ENCODE measurements around the gene ESR2.
"Not testable (repeated sequence)": the region's sequence is repeated elsewhere in the genome, so short reads cannot be mapped to it uniquely, and the experiment has no call there.

The ESR2 gene

DNA sequence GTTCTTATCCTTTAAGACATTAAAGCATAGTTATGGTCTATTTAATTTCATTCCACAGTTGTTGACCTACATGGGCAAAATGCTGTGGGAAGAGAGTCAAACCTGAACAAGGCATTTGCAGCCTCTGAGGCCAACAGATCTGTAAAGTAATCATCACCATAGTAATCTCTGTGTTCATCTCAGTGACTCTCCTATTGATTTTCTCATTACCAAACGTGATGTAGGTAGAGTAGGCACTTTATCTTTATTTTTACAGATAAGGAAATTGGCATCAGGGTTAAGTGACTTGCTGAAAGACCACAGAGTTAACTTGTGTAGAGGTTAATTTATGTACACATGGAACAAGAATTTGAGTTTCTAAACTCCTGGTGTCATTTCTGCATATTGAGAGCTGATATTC, 203.0 kb downstream of the ESR2 start:
- DNase-seq (ENCODE audit: low spot score) = peak; percentile 16

DNA sequence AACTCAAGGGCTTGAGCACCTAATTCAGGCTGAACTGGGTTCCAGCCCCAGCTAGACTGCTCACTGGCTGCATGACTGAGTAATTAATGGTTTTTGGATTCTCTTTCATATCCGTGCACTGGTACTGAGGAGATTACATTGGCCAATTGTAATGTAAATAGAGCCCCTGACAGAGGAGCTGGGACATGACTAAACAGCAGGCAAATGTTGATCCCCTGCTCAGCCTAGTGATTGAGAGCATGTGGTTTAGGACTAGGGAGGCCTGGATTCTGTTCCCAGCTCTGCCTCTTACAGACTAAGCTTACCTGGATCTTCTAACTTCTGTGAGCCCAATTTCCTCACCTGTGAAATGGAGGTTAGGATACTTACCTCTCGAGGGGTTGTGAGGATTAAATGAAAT, 204.3 kb downstream of the ESR2 start:
- DNase-seq (ENCODE audit: low spot score) = no peak

DNA sequence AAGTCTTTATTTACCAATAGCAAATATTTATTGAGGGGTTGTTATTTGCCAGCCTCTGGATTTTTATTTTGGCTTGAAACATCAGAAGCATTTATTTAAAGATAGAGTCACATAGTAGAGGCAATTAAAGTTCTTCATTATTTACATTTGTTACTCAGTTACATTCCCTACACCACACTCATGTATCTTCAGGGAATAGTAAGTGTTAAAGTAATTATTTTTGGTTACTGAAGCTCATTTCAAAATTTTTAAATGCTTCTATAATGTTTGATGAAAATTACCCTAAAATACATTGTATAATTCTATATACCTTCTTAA, 205.6 kb downstream of the ESR2 start:
- DNase-seq (ENCODE audit: low spot score) = no peak

DNA sequence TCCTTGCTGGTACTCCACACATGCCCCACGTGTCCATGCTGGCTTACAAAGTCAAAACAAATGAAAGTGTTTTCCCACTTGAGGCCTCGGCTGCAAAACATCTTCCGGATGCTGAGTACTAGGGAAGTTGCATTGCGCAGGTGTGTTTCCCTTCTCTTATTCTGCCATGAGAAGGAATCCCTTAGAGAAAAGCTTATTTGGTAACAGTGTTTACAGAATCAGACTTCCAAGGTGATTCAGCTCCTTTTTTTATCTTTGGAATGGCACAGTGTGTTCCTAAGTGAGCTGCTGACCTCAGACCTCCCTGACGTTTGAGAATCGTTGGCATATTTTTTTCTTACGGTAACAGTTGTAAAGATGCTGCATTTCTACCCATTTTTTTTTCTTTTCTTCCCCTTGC, 211.3 kb downstream of the ESR2 start:
- DNase-seq (ENCODE audit: low spot score) = no peak

DNA sequence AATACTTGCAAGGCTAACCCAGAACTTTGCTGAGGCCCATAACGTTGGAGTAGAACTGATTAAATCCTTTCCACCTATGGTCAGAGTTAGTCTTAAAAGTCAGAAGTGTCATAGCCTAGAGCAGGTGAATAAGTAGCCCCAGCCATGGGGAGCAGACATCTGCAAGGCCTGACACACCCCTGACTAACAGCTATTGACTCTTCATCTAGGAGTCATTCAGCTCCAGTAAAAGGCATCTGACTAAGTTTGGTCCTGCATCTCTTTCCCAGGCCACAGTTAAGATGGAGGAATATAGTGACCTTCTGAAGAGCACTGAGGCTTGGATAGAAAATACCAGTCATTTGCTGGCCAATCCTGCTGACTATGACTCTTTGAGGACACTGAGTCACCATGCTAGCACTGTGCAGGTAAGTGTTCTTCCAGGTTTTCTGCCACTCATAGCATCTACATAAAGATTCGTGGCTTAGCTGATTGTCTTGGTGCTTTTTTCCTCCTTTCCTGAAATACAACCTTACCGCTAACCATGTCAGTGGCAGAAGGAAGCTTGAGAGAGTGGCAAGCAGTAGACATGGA, 212.9 kb downstream of the ESR2 start:
- no peak for DNase-seq (ENCODE audit: low spot score)

DNA sequence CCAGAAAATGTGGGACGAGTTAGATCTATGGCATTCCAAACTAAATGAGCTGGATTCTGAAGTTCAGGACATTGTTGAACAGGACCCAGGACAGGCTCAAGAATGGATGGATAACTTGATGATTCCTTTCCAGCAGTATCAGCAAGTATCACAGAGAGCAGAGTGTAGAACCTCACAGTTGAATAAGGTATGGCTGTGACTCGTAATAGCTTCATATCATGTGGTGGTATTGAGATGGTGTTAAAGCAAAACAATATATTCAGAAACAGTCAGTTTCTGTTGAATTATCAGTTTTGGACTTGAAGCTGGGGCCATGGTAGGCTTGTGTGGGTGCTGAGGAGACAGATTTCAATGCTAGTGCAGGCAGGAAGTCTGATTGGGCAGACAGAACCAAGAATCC, 213.7 kb downstream of the ESR2 start:
- no peak for DNase-seq (ENCODE audit: low spot score)

DNA sequence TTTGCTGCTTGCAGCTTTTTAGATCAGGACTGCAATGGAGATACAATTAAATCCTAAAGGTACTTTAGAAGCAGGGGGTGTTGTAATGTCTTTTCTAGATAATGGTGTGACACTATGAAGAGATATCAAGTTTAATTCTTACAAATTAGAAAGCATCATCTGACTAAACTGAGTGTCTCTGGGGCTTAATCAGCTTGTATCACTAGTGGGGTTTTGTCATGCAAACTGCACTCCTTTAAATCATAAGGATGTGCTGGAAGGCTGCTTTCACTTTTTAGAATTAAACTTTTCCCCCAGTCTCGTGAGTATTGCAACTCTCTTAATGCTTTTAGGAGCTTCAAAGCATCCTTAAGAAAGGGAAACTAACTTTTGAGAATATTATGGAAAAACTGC, 218.6 kb downstream of the ESR2 start:
- DNase-seq (ENCODE audit: low spot score) = no peak

DNA sequence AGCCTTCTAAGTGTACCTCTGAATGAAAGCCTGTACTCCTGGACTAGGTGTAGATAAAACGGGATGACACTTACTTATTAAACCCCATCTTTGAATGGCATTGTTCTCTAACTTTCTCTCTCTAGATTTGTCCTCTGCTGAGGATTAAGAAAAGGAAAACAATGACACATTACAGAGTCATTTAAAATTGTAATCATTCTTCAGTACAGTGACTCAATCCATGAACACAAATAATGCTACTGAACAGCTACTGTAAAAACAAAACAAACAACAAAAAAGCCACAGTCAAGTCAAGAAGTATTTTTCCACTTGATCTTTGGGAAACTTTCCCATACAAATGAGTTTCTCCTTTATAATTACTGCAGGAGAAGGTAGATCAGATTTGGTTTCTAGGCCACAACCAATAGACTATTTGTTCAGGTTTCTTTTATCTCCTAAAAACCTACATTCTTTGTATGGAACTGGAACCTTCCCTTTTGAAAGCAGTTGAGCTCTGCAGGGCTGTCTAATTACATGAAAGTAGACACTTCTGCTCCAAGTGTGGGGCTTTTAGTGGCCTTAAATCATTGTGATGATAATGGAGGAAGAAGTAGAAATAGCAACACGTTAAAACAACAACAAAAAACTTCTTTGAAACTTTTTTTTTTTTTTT, 219.1 kb downstream of the ESR2 start:
- no peak for DNase-seq (ENCODE audit: low spot score)

DNA sequence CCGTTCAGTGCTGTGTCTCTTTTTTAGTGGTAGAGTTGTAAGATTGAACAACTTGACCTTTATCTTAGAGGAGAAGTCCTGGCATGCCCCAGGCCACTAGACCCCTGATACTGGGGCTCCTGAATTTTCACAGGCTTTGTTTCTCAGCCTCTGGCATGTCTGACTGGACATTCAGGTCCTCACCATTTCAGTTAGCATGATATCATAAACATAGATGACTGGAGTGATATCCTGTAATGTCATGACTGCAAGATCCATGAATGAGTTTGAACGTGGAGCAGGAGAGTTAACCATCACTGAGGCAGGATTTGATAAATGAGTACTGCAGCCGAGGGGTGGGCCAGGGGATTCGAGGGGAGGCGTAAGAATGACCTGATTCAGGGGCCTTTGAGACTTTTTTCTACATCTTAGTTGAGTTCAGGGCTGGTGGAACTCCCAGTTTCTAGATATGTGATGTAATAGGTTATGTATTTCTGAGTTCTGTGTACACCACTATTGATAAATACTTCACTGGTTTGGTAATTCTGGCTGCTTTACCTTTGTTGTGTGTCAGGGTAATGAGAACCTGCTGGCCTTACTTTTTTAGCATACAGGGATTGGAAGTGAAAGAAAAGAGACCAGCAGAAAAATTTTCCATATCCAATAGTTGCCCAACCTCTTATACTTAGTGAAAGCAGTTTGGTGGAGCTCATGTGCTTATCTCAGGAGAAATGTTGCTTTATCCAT, 224.4 kb downstream of the ESR2 start:
- DNase-seq (ENCODE audit: low spot score) = no peak

DNA sequence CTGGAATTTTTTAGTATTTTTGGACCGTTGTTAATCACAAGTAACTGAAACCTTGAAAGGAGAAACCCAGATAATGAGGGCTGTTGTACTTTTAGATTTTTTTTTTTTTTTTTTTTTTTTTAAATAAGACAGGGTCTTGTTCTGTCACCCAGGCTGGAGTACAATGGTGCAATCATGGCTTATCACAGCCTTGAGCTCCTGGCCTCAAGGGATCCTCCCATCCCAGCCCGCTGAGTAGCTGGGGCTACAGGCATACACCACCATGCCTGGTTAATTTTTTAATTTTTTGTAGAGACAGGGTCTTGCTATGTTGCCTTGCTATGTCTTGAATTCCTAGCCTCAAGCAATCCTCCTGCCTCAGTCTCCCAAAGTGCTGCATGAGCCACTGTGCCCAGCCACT, 229.7 kb downstream of the ESR2 start:
- no peak for DNase-seq (ENCODE audit: low spot score)

DNA sequence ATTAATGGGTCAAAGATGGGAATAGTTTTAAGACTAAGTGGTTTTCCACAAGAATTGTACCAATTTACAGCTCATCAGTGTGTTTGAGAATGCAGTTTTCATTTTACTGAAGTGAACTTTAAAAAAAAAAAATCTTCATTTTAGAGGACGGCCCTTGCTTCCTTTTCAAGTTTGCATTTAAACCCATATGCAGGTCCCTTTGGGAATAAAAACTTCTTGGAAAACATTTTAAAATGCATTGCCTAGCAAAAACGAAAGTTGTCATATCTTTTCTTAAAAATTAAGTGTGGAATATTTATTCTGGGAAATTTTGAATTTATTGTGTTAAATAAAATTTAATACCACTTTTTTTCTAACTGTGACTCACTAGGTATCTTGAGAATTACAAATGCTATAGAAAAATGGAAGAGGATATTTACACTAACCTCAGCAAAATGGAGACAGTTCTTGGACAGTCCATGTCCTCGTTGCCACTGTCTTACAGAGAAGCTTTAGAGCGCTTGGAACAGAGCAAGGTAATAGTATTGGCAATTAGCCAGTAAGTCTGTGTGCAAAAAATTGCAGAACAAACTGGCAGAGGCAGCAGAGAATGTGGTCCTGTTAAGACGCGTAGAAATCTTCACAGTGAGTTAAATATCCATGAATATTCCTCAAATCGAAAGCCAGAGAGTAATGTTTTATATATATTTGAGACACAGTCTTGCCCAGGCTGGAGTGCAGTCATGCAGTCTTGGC, 231.6 kb downstream of the ESR2 start:
- no peak for DNase-seq (ENCODE audit: low spot score)

DNA sequence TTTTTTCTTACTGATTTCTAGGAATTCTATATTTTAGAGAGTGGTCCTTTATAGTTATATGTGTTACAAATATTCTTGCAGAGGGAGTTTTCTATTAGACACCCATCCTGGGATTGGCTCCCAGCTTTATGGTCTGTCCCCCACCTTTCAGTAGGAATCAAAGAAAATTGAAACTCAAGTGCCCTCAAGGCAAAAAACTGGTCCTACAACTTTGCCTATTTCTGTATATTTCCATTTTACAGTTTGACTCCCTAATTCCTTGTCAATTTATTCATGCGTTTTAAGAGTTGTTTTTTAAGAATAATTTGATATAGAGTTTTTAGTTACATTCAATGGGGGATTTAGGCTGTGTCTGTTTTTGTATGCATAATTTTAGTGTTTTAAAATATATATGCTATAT, 232.5 kb downstream of the ESR2 start:
- no peak for DNase-seq (ENCODE audit: low spot score)

DNA sequence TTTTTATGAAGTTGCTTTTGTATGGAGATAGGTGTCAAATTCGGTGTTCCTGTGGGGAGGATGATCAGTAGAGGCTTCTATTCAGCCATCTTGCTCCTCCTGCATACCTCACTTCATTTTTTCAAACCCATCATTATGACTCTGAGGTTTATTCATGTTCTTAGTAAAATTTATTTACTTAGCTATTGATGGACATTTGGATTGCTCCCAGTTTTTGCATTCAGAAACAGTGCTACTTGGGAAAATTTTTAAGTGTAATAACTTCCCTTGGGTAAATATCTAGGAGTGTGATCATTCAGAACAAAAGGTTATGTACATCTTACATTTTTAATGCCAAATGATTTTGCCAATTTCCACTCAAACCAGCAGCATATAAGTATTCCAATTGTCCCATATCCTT, 233.1 kb downstream of the ESR2 start:
- DNase-seq (ENCODE audit: low spot score) = no peak

DNA sequence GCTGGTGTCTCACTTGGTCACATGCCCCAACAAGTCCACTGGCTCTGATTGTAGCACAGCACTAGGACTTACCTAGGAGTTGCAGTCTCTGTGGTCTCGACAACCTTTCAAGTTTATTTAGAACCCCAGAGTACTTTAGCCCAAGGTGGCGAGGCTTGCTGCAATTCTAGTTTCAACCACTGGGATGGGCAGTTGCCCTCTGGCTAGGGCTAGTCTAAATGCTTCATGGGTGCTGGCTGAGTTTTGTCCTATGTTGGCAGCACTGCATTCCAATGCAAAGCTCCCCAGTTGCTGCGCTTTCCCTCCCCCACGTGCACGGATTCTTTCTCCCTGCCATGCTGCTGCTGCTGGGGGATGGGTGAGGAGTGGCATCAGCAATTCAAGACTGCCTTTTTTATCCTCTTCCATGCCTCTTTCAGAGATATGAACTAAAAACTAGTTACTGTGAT, 233.5 kb downstream of the ESR2 start:
- peak; percentile 2 for DNase-seq (ENCODE audit: low spot score)

DNA sequence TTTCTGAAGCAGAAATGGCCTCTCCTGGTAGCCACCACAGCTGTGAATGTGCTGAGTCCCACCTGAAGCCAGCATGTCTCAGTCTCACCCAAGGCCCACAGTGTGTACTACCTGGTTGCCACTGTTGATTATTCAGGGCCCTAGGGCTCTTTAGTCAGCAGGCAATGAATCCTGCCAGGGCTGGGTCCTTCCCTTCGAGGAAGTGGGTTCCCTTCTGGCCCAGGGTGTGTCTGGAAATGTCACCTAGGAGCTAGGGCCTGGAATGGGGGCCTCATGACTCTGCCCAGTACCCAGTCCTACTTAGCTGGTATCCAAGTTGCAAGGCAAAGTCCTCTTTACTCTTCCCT, 234.0 kb downstream of the ESR2 start:
- no peak for DNase-seq (ENCODE audit: low spot score)

DNA sequence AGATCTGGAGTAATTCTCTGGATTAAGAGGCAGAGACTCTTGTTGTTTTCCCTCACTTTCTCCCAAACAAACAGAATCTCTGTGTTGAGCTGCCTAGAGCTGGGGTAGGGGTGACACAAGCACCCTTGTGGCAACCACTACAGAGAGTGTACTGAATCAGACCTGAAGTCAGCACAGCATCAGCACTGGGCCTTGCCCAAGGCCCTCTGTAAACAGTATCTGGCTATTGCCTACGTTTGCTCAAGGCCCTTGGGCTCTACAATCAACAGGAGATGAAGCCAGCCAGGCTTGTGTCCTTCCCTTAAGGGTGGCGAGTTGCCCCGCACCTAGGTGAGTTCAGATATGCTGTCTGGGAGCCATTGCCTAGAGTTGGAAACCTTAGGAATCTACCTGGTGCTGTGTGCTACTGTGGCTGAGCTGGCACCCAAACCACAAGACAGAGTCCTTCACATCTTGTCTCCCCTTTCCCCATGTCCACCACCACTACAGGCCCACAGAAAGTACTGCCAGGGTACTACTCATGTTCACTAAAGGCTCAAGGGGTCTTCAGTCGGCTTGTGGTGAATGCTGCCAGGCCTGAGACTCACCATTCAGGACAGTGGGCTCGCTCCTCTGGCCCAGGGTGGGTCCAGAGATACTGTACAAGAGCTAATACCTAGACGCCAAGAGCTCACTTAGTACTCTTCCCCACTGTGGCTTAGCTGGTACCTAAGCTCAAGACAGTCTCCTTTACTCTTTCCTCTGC, 234.5 kb downstream of the ESR2 start:
- DNase-seq (ENCODE audit: low spot score) = no peak

DNA sequence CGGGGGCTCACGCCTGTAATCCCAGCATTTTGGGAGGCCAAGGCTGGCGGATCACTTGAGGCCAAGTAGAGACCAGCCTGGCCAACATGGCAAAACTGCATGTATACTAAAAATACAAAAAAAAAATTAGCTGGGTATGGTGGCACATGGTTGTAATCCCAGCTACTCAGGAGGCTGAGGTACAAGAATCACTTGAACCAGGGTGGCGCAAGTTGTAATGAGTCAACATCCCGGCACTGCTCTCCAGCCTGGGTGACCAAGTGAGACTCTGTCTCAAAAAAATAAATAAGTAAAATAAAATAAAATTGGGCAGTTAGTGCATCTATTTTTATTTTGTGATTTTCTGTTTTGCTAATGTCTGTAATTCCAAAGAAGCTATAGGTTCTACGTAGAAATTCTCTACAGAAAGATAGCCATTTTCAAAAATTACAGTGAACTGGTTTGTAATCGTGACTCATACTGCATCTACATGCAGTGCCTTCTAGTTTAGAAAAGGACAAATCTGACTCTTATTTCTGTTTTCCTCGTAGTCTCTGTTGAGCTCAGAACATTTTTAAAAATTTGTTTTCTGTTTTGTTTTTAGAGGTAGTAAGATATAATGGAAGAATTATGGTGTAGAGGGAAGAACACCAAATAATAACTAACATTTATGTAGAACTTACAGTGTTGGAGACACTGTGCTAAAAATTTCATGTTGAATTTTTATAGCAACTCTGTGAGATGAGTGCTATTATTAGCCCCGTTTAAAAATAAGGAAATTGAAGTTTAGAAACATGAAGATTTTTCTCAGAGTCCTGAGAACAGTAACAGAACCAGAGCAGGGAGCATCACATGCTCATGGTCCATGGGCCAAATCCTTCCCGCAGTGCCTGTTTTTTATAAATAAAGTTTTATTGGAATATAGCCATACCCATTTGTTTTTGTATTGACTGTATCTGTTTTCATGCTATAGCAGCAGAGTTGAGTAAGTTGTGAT, 240.2 kb downstream of the ESR2 start:
- DNase-seq (ENCODE audit: low spot score) = no peak

DNA sequence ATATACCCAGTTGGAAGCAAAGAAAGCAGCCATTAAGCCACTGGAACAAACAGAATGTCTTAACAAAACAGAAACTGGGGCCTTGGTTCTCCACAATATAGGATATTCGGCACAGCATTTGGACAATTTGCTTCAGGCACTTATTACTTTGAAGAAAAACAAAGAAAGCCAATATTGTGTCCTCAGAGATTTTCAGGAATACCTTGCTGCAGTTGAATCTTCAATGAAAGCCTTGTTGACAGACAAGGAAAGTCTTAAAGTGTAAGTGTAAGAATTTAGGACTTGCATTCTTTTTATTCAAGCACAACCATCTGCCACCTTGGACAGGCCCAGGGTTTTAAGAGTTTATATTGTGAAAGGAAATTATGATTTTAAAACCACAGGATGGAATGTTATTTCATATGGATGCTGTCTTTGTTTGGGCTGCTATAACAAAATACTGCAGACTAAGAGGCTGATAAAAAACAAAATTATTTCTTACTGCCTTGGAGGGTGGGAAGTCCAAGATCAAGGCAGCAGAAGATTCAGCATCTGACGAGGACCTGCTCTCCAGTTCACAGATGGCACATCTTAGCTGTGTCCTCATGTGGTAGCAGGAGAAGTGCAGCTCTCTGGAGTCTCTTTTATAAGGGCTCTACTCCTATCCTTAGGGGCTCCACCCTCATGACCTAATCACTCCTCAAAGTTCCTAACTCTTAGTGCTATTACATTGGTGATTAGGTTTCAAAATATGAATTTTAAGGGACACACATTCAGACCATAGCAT, 244.4 kb downstream of the ESR2 start:
- DNase-seq (ENCODE audit: low spot score) = no peak

DNA sequence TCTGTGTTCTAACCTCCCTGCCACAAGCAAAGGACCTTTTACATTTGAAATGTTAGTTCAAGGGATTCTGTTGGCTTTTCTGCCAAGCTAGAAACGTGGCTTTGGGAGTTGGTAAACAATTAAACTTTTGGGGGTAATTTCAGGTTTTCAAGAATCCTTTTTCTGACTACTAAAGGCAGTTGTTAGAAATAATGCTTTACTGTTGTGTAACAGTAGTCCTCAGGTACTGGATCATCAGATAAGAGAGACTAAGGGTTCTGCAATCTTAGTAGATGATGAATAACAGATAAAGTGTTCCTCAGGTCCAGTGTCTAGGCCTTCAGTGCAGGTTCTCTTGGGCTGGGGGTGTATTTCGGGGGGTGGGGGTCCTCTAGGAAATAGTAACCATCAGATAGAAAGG, 249.1 kb downstream of the ESR2 start:
- DNase-seq (ENCODE audit: low spot score) = no peak

DNA sequence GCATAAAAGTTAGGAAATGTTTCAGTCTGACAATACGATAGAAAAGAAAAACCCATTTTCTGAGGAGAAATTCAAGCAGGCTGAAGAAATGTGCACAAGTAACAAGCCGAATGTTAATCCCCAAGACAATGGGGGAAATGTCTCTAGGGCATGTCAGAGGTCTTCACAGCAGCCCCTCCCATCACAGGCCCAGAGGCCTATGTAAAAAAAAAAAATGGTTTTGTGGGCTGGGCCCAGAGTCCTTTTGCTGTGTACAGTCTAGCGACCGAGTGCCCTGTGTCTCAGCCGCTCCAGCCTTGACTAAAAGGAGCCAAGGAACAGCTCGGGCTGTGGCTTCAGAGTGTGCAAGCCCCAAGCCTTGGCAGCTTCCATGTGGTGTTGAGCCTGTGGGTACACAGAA, 250.9 kb downstream of the ESR2 start:
- DNase-seq (ENCODE audit: low spot score) = not testable (repeated sequence)
